Endometrial microvascular endothelial cells (primary cell): ENCODE data around the gene GYG2. TPM values are rescaled to one million over a fixed set of nuclear protein-coding genes. Genes with fewer than 3 reads are reported as not detected.
"Not testable (repeated sequence)": the region's sequence is repeated elsewhere in the genome, so short reads cannot be mapped to it uniquely, and the experiment has no call there.

ENCODE experiments used
- in situ Hi-C: cut with HindIII; loops from 2 replicates; pipeline ENCODE4 v1.10.0; 2017; ENCODE audit warnings: low sequenced_read_pairs, low pct_unique_long_range_greater_than_20kb; ENCODE audit errors: inconsistent ontology term
- total RNA-seq: library from RNA; depleted of rRNA; stranded (reverse); fragments of >200 nt; gene quantifications from one replicate; pipeline ENCODE4 v1.2.3, GENCODE V29; 2015; ENCODE audit errors: inconsistent ontology term

The GYG2 gene
- total RNA-seq, 1 donor from 2014 or later = not detected

DNA sequence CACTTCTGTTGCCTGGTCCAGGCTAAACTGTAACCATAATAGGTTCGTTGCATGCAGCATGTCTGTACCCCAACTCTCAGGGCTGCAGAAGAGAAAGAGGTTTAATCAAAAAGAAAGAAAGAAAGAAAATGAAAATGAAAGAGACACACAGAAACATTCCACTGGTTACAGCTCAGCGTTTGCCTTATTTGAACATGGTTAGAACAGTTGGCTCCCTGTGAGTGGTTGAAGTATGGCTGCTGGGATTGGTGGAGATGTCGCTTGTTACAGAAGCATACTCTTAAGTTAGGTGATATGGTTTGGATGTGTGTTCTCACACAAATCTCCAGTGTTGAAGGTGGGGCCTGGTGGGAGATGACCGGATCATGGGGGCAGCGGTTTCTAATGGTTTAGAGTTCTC is 64.1 kb downstream of the GYG2 start:
- in situ Hi-C loops = no loop called here

DNA sequence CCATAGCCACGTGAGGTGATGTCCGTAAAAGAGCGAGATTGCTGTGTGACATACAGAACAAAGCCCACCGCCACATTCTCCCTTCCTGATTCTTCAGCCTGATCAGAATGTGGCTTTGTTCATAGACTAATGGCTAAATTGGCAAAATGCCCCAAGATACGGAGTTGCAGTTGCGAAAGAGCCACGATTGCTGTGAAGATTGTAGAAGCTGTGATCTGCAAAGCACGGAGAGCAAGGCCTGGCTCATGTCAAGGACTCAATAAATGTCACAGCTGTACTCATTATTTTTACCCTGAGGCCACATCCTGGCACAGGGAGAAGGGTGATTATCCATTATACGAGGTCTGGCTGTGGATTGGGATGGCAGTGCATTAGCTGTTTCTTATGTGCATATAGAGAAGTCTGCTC is 66.2 kb downstream of the GYG2 start:
- in situ Hi-C loops = no loop called here

DNA sequence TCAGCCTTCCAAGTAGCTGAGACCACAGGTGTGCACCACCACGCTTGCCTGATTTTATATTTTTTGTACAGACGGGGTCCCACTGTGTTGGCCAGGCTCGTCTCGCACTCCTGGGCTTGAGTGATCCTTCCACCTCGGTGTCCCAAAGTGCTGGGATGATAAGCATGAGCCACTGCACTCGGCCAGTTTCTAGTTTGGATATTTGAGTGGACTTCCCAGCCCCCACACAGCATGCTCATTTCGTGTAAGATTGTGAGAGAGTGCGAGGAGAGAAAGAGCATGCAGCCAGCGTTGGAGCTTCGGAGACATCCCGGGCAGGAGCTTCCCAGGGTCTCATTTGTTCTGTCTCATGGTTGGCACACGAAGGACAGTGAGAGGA is 68.6 kb downstream of the GYG2 start:
- in situ Hi-C loops = no loop called here

DNA sequence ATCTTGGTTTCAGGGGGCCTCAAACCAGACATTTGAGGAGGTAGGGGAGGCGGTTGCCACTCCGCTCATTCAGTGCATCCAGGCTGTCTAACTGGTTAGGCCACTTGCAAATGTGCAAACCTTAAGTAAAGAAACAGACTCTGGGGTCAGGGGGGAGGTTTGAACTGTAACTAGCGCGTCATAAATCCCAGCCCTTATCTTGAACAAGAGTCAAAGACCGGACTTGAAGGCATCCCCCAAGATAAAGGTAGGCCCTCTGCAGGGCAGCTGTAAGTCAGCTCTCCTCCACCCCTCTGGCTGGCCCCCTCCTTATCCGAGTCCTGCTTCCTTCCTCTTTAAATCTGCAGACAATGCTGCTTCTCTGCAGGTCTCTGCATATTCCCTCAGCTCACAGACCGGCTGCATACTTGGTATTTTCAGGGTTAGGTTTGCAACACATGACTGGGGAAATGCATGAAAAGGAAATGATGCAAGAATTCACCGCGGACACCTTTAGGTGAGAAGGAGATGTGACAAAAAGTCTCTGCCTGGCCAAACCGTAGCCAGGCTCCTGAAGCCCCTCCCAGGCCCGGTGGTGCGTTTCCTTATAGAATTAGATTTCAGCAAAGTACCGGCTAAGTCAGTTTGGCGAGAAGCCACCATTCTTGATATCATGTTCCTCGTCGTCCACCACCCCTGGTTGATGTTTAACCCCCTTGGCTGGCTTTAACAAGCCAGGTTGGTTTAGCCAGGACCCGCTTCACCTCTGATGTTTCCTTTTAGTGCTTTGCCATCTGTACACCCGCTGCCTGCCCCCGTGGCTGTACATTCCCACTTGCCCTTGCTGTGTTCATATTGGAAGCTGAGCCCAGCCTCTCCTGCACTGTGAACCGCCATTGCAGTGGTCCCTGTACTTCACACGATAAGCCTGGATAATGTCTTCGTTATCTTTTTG is 69.2 kb downstream of the GYG2 start:
- in situ Hi-C loops = not testable (repeated sequence)

DNA sequence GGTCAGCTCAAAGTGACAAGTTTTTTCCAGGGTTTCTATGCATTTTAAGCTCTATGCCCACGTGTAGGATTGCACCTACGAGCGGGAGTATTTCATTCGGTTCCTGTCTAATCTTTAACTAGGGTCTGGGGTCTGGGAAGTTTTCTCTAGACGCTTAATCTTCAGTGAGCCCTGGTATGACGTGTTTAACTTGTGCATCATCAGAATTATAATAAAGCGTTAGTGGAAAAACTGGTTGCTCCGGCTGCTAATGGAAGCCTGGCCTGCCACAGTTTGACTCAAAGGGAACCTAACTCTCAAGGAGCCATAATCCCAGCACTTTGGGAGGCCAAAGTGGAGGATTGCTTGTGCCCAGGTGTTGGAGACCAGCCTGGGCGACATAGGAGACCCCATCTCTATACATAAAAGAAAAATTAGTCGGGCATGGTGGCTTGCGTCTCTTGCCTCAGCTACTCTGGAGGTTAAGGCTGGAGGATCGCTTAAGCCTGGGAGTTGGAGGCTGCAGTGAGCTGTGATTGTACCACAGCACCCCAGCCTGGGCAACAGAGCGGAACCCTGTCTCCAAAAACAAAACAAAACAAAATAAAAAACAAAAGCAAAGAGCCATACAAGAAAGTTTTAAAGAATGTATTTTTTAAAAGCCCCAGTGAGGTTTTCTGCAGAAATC is 70.2 kb downstream of the GYG2 start:
- in situ Hi-C loops = no loop called here

DNA sequence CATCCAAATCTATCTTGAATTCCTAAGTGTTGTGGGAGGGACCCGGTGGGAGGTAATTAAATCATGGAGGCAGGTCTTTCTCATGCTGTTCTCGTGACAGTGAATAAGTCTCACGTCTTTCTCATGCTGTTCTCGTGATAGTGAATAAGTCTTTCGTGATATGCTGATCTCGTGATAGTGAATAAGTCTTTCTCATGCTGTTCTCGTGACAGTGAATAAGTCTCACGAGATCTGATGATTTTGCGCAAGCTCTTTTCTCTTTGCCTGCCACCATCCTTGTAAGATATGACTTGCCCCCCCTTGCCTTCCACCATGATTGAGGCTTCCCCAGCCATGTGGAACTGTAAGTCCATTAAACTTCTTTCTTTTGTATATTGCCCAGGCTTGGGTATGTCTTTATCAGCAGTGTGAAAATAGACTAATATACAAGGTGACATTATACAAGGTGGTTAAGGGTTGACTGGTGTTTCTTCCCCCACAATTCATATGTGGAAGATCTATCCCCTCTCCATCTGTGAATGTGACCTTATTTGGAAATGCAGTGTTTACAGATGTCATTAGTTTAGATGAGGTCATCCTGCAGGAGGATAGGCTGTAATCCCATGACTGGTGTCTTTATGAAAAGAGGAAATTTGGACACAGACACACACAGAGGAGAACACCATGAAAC is 72.8 kb downstream of the GYG2 start:
- in situ Hi-C loops = no loop called here

DNA sequence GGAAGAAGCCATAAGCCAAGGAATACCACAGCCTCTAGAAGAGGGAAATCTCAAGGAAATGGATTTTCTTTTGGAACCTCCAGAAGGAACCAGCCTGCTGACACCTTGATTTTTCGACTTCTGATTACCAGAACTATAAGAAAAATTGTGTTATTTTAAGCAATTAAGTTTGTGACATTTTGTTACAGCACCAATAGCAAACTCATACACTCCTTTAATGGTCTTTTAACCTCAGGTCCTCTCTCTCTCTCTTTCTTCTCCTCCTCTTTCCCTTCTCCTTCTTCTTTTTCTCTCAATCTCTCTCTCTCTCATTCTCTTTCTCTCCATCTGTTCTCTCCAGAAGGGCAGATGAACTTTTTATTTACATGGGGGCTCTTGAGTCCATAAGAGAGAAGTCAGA is 74.1 kb downstream of the GYG2 start:
- in situ Hi-C loops = no loop called here

DNA sequence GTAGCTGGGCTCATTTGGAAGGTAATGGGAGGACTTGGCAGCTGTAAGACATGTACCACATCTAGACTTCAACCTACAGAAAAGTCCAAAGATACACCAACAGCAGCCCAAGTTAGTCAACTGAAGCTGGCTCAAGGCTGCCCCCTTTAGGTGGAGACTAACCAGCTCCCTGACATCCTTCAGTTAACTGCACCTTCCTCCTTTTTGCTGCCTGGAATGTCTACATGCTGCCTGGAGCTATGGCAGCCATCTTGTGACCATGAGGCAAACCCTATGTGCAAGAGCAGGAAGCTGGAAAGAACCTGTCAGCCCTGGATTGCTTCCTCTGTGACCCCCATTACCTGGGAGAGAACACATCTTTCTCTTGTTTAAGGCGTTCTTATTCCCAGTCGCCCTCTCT is 74.6 kb downstream of the GYG2 start:
- in situ Hi-C loops = no loop called here

DNA sequence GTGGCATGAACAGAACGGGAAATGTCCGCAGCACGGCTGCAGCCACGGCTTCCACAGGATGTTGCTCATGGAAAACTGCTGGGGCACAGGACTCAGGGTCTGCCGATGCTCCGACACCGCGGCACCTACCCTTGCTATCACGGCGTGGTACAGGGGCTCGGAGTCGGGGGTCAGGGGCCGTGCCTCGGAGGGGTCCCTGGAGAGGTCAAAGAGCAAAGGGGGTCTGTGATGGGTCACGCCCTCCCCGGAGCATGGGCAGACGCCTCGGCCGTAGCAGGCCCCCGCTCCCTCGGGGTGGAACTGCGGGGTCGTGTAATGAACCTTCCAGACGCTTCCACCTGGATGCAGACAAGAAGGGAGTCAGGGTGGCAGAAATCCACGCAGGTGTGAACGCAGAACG is 78.6 kb downstream of the GYG2 start:
- in situ Hi-C loops = no loop called here

DNA sequence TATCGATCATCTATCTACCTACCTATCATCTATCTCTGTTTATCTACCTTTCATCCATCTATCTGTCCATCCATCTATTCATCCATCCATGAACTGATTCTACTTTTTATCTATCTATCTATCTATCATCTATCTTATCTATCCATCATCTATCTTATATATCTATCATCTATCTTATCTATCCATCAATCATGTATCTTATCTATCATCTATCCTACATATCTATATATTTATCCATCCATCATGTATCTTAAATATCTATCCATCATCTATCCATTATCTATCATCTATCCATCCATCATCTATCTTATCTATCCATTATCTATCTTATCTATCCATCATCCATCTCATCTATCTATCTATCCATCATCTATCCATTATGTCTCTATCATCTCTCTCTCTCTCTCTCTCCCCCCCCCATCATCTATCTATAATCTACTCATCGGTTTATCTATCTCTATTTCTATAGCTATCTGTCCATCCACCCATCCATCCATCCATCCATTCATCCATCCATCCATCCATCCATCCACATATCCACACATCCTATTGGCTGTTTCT is 79.5 kb downstream of the GYG2 start:
- in situ Hi-C loops = no loop called here

DNA sequence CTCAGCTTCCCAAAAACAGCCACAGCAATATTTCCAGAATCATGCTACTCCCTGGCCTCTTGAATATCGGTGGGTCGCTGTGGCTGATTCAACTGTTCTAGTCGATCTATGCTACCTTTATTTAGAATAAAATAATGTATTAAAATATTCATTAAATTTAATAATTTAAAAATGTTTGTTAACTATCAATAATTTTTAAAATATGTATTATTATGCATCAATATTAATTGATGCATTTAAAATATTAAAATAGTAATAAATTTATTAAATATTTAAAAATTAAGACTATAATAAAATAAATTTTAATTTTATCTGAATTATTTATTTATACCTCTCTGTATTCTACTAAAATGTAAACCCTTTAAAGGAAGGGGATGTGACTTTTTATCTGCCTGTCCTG is 81.4 kb downstream of the GYG2 start:
- in situ Hi-C loops = no loop called here

DNA sequence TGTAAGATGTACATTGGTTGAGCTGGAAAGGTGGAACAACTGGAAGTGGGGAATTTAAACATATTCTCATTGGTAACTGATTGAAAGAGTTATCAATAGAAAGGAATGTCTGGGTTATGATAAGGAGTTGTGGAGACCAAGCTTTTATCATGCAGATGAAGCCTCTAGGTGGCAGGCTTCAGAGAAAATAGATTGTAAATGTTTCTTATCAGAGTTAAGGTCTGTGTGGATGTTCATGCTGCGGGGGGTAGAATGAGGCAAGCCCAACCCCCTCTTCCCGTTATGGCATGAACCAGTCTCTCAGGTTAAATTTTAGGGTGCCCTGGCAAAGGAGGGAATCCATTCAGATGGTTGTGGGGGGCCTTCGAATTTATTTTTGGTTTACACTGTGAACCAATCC is 84.4 kb downstream of the GYG2 start:
- in situ Hi-C loops = no loop called here

DNA sequence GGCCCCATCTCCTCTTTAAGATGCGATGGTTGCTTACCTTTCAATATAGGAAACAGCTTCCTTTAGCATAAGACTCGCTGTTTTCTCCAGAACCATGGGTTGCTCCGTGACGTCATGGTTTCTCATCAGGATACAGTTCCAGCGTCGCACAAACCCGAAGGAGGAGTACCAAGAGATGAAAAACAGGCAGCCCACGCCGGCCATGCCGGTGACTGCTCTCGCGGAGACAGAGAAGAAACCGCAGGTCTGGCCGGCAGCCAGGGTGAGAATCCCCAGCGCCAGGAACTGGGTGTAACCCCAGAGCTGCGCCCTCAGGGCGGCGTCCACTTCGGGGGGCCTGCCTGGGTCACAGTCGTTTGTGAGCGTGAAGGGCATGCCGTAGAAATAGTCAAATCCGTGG is 89.0 kb downstream of the GYG2 start:
- in situ Hi-C loops = no loop called here

DNA sequence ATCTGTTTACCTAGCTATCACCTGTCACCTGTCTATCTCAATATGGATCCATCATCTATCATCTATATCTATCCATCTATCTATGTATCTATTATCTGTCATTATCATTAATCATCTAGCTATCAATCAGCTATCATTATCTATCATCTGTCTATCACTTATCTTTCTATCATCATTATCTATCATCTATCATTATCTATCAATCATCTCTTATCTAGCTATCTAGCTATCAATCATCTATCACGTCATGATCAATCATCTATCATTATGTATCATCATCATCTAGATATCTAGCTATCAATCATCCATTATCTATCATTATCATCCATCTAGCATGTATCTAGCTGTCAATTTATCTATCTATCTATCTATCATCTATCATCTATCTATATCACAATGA is 92.5 kb downstream of the GYG2 start:
- in situ Hi-C loops = no loop called here

DNA sequence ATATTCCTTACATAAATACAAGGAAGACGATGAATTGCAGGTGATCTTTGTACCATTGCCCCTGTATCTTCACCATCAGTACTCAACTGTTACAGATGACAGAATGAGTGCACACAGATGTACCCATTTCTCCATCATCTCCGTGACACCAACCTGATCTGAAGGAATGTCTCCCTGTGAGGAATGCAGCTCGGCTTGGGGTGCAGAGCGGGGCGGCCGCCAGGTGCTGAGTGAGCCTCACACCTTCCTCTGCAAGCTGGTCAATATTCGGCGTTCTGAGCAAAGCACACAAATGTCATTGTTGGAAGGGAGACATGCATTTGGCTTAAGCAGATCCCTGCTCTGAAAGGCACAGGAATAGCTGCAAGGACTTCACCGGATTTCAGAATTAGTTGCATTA is 93.0 kb downstream of the GYG2 start:
- in situ Hi-C loops = no loop called here

DNA sequence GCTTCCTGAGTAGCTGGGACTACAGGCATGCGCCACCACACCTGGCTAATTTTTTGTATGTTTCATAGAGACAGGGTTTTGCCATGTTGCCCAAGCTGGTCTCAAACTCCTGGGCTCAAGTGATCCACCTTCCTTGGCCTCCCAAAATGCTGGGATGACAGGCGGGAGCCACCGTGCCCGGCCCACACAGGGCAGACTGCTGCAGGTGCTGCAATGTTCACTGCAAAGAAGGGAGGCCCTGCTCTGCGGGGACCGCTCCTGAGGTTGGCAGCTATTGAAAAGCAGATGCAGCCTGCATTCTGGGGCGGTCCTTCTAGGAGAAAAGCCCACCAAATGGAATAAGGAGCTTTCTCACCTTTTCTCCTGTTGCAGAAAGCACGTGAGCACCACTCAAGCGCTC is 95.4 kb downstream of the GYG2 start:
- in situ Hi-C loops = no loop called here

DNA sequence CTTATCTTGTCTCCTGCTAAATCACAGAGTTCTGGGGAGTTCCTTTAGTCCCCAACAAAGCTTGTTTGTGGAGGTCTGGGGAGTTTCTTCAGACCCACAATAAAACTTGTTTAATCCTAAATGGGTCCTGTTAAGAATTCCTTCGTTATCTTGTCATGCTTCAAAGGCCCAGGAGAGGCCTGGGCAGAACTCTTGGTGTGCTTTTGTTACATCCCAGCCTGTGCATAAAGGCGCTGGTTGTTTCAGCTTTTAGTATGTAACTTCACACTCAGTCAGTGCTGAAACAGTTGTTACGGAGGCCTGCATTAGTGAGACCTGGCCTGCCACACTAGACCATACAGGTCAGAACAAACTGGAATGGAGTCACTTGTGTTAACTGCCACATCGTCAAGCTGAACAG is 97.5 kb downstream of the GYG2 start:
- in situ Hi-C loops = not testable (repeated sequence)

DNA sequence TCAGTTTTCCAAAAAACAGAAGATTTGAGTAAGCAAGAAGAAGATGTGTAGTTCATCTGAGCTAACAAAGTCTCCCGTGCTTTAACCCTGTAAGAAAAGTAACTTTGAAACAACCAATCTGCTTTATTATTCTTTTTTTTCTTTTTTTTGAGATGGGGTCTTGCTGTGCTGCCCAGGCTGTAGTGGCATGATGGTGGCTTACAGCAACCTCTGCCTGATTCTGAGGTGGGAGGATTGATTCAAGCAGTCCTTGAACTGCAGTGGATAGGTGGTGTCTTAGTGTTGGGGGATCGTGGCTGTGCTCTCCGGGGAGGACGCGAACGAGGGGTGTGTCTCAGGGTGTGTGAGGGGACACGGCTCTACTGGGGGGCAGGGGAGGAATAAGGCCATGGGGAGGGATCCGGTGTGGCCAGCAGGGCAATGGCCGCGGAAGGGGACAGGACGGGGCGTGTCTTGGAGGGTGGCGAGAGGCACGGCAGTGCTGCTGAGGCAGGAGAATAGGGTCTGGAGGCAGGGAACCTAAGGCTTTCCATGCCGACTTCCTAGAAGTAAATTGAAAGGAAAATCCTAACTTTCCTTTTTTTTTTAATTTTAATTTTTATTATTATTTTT is 98.0 kb downstream of the GYG2 start:
- in situ Hi-C loops = no loop called here

DNA sequence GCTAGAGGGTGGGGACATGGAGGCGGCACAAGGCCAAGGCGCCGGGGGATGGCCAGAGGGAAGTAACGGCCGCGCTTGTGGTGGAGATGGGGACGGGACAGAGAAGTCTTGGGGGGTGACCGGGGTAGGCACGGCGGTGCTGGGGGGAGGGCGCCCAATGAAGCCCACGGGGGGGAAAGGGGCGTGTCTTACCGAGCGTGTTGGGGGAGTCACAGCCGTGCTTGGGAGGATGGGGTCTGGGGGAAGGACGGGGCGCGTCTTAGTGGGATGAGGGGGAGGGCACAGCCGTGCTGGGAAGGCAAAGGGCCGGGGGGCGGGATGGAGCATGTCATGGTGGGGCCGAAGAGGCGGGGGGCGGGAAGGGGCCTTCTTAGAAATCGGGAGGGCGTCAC is 99.5 kb downstream of the GYG2 start:
- in situ Hi-C loops = no loop called here
